Measurements from ENCODE around the gene CDC5L.

- TF ChIP-seq, protein P1, sequence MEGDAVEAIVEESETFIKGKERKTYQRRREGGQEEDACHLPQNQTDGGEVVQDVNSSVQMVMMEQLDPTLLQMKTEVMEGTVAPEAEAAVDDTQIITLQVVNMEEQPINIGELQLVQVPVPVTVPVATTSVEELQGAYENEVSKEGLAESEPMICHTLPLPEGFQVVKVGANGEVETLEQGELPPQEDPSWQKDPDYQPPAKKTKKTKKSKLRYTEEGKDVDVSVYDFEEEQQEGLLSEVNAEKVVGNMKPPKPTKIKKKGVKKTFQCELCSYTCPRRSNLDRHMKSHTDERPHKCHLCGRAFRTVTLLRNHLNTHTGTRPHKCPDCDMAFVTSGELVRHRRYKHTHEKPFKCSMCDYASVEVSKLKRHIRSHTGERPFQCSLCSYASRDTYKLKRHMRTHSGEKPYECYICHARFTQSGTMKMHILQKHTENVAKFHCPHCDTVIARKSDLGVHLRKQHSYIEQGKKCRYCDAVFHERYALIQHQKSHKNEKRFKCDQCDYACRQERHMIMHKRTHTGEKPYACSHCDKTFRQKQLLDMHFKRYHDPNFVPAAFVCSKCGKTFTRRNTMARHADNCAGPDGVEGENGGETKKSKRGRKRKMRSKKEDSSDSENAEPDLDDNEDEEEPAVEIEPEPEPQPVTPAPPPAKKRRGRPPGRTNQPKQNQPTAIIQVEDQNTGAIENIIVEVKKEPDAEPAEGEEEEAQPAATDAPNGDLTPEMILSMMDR (IDR thresholded peaks at IDR 0.05; ENCODE audit: insufficient read depth, low read length, poor library complexity, severe bottlenecking), result no peak
- TF ChIP-seq EZH2phosphoT487 (conservative IDR thresholded peaks at IDR 0.05; ENCODE audit: low read length), result no peak
Observed at GRCh38 chr6:44404715-44405099, 17.2 kb downstream of the CDC5L start.
